Heart left ventricle (tissue), 16 donors: ENCODE measurements around the gene AGO3. TPM values are rescaled to one million over a fixed set of nuclear protein-coding genes. Genes with fewer than 3 reads are reported as not detected.

Experiments
- ATAC-seq, 4 donors: fragments of 200-7000 bp; cut with Tn5 transposase; one replicate each; pipeline ENCODE4 v1.9.1; 2020 to 2022; ENCODE audit warnings: moderate library complexity in 4 of 4, mild to moderate bottlenecking in 3 of 4, moderate number of reproducible peaks in 1 of 4
- DNase-seq, 5 donors: peaks; one replicate each; pipeline ENCODE4 v3.0.0-alpha.2; 2020
- H3K27ac ChIP-seq, 12 donors: fragments of 200-600 bp; sonication (generic) in 4 of 12; one replicate each; pipeline versions ENCODE4 v1.5.0 to v1.8.0; 2016 to 2022; ENCODE audit warnings: mild to moderate bottlenecking in 2 of 12
- H3K27me3 ChIP-seq, 9 donors: fragments of 200-600 bp; sonication (generic) in 2 of 9; one replicate each; pipeline versions ENCODE4 v1.5.1 to v1.8.0; 2016 to 2022; ENCODE audit warnings: mild to moderate bottlenecking in 3 of 9
- H3K36me3 ChIP-seq, 9 donors: fragments of 200-600 bp; sonication (generic) in 2 of 9; one replicate each; pipeline versions ENCODE4 v1.5.0 to v1.8.0; 2018 to 2022; ENCODE audit warnings: mild to moderate bottlenecking in 2 of 9
- H3K4me1 ChIP-seq, 12 donors: fragments of 200-600 bp; sonication (generic) in 4 of 12; one replicate each; pipeline versions ENCODE4 v1.5.0 to v1.8.0; 2016 to 2022; ENCODE audit warnings: mild to moderate bottlenecking in 3 of 12
- H3K4me3 ChIP-seq, 12 donors: fragments of 200-600 bp; sonication (generic) in 4 of 12; one replicate each; pipeline versions ENCODE4 v1.5.0 to v1.8.0; 2017 to 2022; ENCODE audit warnings: mild to moderate bottlenecking in 9 of 12, moderate library complexity in 4 of 12
- H3K9me3 ChIP-seq, 12 donors: fragments of 200-600 bp; sonication (generic) in 4 of 12; one replicate each; pipeline versions ENCODE4 v1.5.0 to v1.8.0; 2016 to 2022; ENCODE audit warnings: mild to moderate bottlenecking in 1 of 12
- CTCF ChIP-seq, 12 donors: fragments of 200-600 bp; sonication (generic) in 4 of 12; IDR thresholded peaks; one replicate each; pipeline versions ENCODE4 v1.5.0 to v1.8.0; 2018 to 2022; ENCODE audit warnings: antibody characterized with exemption in 12 of 12, mild to moderate bottlenecking in 5 of 12
- POLR2A ChIP-seq, 2 donors: fragments of 450-650 bp; IDR thresholded peaks; one replicate each; pipeline ENCODE4 v1.6.1; 2017; ENCODE audit warnings: antibody characterized with exemption in 2 of 2, mild to moderate bottlenecking in 2 of 2, moderate library complexity in 2 of 2
- WGBS, 4 donors: extraction: QIAGEN DNeasy Blood & Tissue Kit in 2 of 4; methylation state at CpG; one replicate each; pipeline versions ENCODE4 v1.1.5 to v1.1.7; 2013 to 2018; 5-methylcytosine and 5-hydroxymethylcytosine counted together
- intact Hi-C, 10 donors: fragments of 100-400 bp; cut with DNase I; formaldehyde crosslinking; loops; one replicate each; pipeline versions ENCODE4 v1.11.1 to v1.14.2; 2022
- polyA plus RNA-seq, 2 donors: library from polyadenylated mRNA; stranded (reverse); fragments of 200-250 nt; gene quantifications; one replicate each; pipeline ENCODE4 v1.2.3, GENCODE V29; 2013
- total RNA-seq, 9 donors: library from RNA; depleted of rRNA in 2 of 9; stranded (reverse); fragments of >200 nt in 2 of 9; fragmentation: NEBNext Ultra II Directional in 3 of 9; extraction: Animal tissue kit (Norgen Biotek cat#: 25700) in 3 of 9; gene quantifications; one replicate each; pipeline versions ENCODE4 v1.1.0 to v1.2.4, GENCODE V29; 2016 to 2023
- donor health status: ischemic (EF 13 %, LVEDD 7.1; RV severe dilation, severe dysfunction).
- donor health status: healthy with polysubstance abuse.
- donor health status: DM: no; HTN: yes; CAD: no.
- donor health status: DM: no; HTN: no; CAD: no.
- donor health status: ischemic (EF 25% LVEDD 6.9; RV normal size, moderate dysfunction).
- donor health status: ischemic (EF 25% LVEDD 5.7; RV mildly dilated, moderate dysfunction).
- donor health status: healthy.
- donor health status: DM: yes; HTN: yes; CAD: no.
- donor health status: ischemic (EF 35%, LVEDD 5.7; RV mildly dilated, moderate dysfunction).
- donor health status: nonischemic (EF 11% LVEDD 7.7; RV severe dilation, severe dysfunction).
- donor health status: DM: yes; HTN: yes; CAD: no.
- donor health status: PGD.
- donor health status: ischemic (EF 29% LVEDD 5.4; RV normal size, mild dysfunction).
- donor health status: nonischemic (EF 23%, LVEDD 6.1; RV moderate dilation, normal function).

The AGO3 gene
- total and polyA plus RNA-seq, 11 donors, result 2.8 to 18.8 (median 12.2) TPM

- DNase-seq (no peak), ATAC-seq (no peak)
- no peaks in the 10 kb centered on the region for H3K9me3 ChIP-seq
- H3K27ac ChIP-seq, result no peak overlapping the region
- no peaks in the 10 kb centered on the region for H3K27me3 ChIP-seq
- no peaks in the 10 kb centered on the region for H3K4me1 ChIP-seq
- no peak for TF ChIP-seq POLR2A (IDR thresholded peaks at IDR 0.05)
- no peak for TF ChIP-seq CTCF (IDR thresholded peaks at IDR 0.05)
- no peak overlapping the region for H3K4me3 ChIP-seq
- intact Hi-C loops, result no loop called here
- peaks cover 0 to 65% (median 44%) of the 10 kb centered on the region in 9 donors for H3K36me3 ChIP-seq
Observed at GRCh38 chr1:35980090-35980489, 49.2 kb downstream of the AGO3 start.

GRCh38 chr1:35988237-35988636, 57.3 kb downstream of the AGO3 start:
- ATAC-seq (no peak), DNase-seq (no peak)
- Histone ChIP-seq H3K27me3 (no peaks in the 10 kb centered on the region), H3K9me3 (no peaks in the 10 kb centered on the region), H3K4me1 (no peaks in the 10 kb centered on the region), H3K4me3 (no peak overlapping the region), H3K36me3 (peaks cover 0 to 63% (median 41%) of the 10 kb centered on the region in 9 donors), H3K27ac (no peak overlapping the region)
- TF ChIP-seq POLR2A (IDR thresholded peaks at IDR 0.05), result no peak
- no peak for TF ChIP-seq CTCF (IDR thresholded peaks at IDR 0.05)
- intact Hi-C loops, result no loop called here
- WGBS, 4 donors, result 95 to 100% (median 98%) methylated on average over 1 of the region's 1 CpG

- Histone ChIP-seq H3K9me3 (no peaks in the 10 kb centered on the region), H3K4me3 (no peak overlapping the region), H3K27me3 (no peaks in the 10 kb centered on the region), H3K36me3 (peaks cover 0 to 71% (median 43%) of the 10 kb centered on the region in 9 donors), H3K27ac (no peak overlapping the region), H3K4me1 (no peaks in the 10 kb centered on the region)
- no peak for ATAC-seq
- intact Hi-C loops, result no loop called here
- 95 to 99% (median 97%) methylated on average over 3 of the region's 3 CpGs for WGBS, 4 donors
- DNase-seq, result no peak
- TF ChIP-seq POLR2A (IDR thresholded peaks at IDR 0.05) (no peak), CTCF (IDR thresholded peaks at IDR 0.05) (no peak)
Observed at GRCh38 chr1:36006941-36007500, 76.1 kb downstream of the AGO3 start.

- TF ChIP-seq POLR2A (IDR thresholded peaks at IDR 0.05), result no peak
- TF ChIP-seq CTCF (IDR thresholded peaks at IDR 0.05), result no peak
- DNase-seq, result no peak
- WGBS, 4 donors, result 85 to 95% (median 92%) methylated on average over 2 of the region's 2 CpGs
- intact Hi-C loops, result no loop called here
- H3K36me3 ChIP-seq, result peaks cover 0 to 77% (median 43%) of the 10 kb centered on the region in 9 donors
- no peaks in the 10 kb centered on the region for H3K4me1 ChIP-seq
- H3K27me3 ChIP-seq, result no peaks in the 10 kb centered on the region
- no peak overlapping the region for H3K27ac ChIP-seq
- ATAC-seq, result no peak
- no peak overlapping the region for H3K4me3 ChIP-seq
- no peaks in the 10 kb centered on the region for H3K9me3 ChIP-seq
Observed at GRCh38 chr1:36007741-36008140, 76.8 kb downstream of the AGO3 start.
